ENCODE results near the gene ANKRD39.
A peak's percentile ranks its signal among the peaks of the same experiment; 100 is the strongest.
"Not testable (repeated sequence)": the region's sequence is repeated elsewhere in the genome, so short reads cannot be mapped to it uniquely, and the experiment has no call there.

ANKRD39 gene, protein sequence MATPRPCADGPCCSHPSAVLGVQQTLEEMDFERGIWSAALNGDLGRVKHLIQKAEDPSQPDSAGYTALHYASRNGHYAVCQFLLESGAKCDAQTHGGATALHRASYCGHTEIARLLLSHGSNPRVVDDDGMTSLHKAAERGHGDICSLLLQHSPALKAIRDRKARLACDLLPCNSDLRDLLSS
- total RNA-seq, result 3.5 to 7.4 (median 4.2) reads per million in 4 experiments

DNA sequence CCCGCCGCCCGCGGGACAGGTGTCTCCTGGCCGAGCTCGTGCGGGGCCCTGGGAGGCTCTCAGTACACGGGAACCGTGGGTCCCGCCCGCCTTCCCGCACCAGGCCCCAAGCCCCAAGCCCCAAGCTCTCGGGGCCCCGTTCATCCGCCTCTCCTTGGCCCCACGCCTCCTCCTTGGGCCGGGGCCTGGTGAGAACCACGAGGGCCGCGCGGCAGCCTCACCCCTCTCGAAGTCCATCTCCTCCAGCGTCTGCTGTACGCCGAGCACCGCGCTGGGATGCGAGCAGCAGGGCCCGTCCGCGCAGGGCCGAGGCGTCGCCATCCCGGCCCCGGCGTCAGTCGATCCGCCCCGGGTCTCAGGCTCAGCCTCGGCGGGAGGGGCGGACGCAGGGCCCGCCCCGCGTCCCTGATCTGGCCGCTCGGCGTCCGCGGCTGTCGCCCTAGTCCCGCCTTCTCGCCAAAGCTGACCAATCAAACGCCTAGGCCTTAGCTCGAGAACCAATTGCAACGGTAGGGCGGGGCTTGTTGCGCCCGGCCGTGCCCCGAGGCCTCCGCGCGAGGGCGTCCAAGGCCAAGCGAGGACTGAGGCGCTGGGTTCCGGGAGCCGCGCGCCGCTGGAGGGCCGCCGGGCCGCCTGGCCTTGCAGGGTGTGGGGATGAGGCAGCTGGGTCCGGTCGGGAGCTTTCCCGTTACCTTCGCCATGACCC lies at the start of gene ANKRD39:
TSS of gene ANKRD39 (minus strand) at position 350 of the 706 bp plus-strand sequence. CDS start at position 321, 29 bp downstream.
- peak; percentile 96 for DNase-seq

DNA sequence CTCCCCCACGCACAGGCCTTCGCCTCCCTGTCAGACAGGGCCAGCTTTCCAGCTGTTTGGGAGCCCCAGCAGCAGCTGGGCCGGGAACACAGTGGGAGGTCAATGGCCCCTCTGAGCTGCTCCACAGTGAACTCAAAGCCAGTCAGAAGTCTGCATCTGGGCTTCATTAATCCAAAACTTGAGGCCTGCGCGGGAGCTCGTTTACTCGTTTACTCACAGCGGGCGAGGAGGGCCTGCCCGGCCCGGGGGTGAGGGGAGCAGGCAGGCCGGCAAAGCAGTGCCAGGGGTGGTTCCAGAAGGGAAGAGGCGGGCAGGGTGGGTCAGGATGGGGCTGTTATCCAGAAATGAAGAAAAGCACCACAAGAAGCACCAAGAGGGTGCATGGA lies 48.9 kb upstream of the ANKRD39 start:
- no peak for DNase-seq

DNA sequence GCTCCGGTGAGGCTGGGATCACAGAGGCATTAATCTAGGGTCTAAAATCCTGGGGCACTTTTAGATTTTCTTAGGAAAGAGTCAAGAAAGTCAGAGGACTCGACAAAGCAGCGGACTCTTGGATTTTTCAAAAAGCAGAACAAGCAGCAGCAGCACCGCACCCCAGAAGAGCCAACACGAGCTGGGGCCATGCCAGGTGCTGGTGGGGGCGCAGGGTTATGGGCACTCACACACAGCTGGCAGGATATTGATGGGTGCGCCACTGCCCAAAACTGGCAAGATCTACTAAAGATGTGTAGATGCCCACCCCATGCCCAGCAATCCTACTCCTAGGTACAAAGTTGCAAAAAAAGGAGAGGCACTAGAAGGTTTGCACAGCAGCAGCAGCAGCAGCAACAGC lies 46.0 kb upstream of the ANKRD39 start:
- no peak for DNase-seq

DNA sequence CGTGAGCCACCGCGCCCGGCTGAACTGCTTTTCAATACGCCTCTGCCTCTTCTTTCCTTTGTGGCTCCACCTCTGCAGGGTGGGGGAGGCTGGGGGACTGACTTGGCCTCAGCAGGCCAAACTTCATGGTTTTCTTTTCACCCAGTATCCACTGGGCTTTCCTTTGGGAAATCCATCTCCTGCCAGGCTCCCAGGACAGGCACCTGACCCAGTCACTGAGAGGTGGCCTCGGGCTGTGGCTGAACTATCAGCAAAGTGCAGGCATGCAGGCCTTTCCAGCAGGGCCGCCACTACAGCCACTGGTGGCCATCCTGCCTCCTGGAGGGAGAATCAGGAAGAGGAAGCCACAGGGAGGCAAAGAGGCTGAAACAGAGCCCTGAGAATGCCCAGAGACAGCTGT lies 45.5 kb upstream of the ANKRD39 start:
- no peak for DNase-seq

DNA sequence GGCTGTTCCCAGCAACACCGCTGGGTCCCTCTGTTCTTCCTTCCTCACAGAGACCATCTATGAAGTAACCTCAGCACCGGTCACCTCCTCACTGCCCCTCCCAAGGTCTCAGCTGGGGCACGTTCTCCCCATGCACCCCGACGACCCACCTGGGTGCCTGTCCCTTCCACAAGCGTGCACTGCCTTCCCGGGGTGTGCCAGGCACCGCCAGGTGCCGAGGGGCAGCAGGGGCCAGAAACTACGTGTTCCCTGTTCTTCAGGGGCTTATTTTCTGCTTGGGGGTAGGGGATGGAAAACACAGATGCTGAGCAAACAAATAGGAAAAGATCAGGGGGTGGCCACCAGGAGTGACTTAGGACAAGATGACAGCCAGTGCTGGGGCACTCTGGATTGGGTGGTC lies 42.4 kb upstream of the ANKRD39 start:
- no peak for DNase-seq

DNA sequence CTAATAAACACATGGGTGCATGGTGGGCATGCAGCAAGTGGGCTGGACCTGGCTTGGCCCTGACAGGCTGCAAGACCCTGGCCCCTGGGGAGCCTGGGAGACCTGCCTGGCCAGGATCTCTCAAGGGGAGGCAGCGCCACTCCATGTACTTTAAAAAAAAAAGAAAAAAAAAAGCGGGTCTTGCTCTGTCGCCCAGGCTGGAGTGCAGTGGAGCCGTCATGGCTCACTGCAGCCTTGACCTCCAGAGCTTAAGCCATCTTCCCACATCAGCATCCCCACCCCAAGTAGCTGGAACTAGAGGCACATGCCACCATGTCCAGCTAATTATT lies 41.6 kb upstream of the ANKRD39 start:
- no peak for DNase-seq

DNA sequence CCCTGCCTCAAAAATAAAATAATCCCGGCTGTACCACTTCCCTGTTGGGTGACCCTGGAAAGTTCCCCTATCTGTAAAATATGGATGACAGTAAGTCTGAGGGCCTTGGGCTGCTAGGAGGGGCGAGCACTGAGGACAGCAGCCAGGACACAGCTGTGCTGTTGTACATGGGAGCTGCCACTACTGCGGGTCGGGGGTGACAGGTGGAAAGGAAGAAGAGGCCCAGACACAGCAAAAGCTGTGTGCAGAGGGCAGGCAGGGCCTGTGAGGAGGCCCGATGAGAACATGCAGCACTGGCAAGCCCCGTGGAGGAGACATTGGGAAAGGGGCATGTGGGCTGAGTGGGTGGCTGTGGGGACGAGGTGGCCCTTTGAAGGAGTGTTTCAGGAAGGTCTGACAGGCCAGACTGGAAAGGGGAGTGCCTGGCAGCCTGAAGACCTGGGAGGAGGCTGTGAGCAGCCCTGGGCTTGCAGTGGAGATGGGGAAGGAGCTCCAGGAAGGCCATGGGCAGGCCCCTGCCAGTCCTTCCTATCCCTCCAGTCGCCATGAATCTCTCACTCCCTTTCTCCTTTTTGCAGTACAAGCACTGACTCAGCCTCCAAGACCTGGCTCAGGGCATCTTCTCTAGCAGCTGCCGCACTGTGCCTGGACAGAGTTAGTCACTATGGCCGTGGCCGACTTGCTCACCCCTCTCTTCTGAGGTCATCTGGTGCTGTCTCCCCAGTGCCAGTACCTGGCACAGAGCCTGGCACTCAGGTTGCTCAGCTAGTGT lies 41.0 kb upstream of the ANKRD39 start:
- DNase-seq, result no peak

DNA sequence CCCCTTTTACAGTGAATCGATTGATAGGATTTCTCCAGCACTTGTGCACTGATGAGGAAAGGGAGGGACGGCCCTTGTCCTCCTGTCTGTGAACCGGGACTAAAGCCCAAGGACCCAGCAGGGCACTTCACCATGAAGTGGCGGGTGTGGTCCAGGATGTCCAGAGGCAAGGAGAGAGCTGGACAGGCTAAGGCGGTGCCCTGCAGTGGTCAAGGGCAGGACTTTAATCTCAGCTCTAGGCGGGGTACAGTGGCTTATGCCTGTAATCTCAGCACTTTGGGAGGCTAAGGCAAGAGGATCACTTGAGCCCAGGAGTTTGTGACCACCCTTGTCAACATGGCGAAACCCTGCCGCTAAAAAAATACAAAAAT lies 40.3 kb upstream of the ANKRD39 start:
- DNase-seq, result no peak

DNA sequence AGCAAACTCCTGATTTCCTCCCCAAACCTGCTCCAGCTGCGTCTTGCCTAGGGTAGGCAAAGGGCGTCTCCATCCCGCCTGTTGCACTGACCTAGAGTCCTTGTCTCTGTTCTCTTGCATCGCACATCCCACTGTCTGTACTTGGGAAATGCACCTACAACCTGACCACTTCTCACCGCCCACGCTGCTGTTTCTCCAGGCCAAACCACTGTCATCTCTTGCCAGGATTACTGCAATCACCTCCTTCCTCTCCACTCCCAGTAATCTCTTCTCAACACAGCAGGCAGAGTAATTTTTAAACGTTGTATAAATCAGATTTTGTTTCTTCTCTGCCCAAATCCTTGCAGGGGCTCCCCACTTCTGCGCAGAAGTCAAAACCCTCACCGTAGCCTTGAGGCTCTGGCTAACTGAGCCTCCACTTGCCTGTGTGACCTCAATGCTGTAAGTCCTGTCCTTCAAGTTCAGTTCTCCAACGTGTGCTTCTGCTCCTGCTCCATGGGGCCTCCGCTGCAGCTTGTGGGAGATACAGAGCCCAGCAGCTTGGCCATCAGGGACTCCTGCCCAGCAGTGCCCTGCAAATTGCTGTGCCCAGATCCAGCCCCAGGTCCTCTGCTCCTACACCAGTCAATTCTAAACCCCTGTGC lies 39.8 kb upstream of the ANKRD39 start:
- DNase-seq, result no peak

DNA sequence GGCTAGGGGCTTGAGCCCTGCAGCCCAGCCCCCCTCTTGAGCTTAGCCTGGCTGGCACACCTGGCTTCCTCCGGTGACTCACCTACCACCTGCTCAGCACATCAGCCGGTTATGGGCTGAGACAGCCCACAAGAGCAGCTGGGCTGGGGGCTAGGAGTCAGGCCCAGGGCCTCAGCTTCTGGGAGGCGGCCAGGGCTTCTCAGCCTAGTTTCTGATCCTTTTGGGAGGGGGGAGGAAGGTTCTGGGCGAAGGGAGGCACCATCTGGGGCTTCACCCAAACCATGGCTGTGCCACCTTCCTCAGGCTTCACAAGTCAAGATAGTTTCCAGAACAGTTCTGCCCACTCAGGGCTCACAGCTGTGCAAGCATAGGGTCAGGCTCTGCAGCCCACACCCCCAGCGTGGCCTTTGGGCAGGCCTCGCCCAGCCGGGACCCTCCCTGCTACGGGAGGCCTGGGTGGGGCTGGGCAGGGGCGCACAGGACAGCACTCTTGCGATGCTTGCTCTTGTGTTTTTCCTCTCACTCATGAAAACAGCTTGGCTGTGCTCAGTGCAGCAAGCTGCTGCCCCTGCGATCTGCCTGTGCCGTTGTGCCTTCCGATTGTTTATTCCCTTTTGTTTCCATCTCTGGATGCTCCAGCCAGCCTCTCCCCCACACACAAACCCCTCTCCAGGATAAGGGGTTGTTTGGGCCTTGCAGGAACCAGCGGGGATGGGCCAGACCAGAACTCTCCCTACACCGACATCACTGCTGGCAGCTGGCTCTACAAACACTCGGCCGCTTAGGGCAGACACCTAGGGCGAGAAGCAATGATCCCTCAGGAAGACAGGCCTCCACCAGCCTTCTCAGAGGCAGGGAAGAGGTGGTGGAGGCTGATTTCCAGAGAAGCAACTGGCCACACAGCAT lies 38.2 kb upstream of the ANKRD39 start:
- DNase-seq, result no peak

DNA sequence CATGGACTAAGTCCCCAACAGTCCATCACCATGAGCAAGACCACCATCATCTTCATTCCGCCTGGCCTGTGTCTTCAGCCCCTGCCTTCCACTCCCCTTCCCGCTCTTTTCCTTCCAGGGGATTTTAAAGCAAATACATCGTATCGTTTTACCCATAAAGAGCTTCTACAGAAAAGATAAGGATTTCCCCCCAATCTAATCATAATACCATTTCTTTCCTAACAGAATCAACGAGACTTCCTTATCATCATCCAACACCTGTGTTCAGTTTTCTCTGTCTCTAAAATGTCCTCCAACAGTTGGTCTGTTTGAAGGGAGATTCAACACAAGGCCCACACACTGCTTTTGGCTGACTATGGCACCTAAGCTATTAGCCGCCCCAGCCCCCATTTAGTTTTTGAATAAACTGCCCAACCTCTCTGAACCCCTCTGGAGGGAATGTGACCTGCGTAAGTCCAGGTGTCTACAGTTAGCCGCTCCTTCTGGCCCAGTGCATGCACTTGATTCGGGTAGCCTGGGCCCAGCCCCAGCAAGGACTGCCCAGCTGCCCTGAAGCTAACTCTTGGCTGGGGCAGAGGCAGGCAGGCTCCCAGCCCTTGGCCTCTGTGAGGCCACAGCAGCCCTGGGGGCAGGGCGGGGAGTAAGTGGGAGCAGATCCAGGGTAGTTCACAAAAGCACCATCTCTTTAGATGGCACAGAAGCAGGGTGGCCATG lies 37.4 kb upstream of the ANKRD39 start:
- DNase-seq, result no peak

DNA sequence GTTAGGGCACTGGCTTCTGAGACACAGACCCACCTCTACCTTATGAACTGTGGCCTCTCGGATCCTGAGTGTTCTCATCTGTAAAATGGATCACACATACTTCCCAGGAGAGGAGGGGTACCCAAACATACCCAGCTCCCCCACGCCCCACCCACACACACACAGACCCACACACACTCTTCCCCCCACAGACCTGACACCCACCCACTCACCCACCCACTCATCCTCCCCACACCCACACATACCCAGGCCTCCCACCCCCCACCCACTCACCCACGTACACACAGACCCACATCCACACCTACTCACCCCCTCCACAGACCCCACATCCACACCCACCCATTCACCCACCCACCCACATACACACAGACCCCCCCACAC lies 36.3 kb upstream of the ANKRD39 start:
- DNase-seq, result no peak

DNA sequence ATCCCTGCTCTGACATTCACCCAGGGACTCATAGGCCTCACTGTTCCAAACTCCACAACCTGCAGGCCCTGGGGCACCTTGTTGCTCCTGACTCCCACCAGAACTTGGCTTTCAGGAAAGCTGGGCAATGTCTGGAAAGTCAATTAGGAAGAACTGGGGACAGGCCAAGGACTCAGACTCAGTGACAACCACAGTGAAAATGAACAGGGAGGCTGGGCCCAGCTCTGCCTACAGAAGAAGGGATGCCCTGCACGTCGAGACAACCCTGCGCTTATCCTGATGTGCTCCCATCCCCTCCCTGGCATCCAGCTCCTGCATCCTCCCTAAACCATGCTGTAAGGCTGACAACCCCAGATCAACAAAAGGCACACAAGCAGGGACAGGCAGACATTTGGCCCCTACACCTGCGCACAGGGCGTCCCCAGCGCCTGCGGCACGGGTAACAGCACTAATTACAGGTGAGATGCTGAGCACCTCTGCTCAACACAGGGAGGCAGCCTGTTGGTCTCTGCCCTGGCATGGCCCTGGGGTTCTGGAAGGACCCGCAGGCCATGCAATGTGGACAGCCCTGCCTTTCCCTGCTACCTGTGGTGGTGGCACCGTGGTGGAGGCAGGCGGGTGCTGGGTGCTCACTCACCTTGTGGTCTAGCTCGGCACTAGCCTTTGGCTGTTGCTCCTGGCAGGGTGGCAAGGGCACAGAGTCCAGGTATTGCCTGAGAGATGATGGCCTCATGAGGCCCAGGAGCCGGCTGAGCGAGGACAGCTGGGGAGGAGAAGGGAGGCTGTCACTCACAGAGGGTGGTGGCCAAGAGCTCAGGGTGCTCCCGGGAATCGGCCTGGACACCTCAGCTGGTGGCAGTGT lies 35.7 kb upstream of the ANKRD39 start:
- DNase-seq, result no peak

DNA sequence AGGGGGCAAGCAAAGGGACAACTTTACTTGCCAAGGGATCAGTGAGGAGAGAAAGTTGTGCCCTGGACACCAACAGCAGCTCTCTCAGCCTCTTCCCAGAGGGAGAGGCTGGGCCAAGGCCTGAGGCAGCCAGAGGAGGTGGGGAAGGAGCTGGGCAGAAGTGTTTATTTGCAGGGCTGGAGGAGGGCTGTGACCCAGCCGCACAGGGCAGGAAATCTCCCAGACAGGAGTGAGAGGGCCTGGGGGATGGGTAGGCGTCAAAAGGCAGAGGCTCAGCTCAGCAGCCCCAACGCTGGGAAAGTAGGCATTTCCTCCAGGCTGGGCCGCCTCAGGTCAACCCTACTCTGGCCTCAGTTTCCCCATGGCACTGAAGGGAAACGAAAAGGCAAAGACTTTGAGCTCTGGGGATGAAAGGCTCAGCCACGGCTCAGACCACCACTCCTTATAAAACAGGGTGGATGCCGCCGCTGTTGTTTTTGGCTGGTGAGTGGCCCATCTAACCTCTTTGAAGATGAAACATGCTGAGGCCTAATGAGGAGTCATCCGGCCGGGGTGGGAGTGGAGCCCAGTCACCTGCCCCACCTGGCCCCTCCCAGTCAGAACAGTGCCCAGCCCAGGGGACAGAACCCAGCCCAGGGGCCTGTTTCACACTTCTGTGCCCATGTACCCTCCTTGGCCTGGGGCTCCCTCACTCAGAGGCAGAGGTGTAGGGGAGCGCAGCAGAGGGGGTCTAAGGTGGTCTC lies 33.9 kb upstream of the ANKRD39 start:
- DNase-seq, result no peak

DNA sequence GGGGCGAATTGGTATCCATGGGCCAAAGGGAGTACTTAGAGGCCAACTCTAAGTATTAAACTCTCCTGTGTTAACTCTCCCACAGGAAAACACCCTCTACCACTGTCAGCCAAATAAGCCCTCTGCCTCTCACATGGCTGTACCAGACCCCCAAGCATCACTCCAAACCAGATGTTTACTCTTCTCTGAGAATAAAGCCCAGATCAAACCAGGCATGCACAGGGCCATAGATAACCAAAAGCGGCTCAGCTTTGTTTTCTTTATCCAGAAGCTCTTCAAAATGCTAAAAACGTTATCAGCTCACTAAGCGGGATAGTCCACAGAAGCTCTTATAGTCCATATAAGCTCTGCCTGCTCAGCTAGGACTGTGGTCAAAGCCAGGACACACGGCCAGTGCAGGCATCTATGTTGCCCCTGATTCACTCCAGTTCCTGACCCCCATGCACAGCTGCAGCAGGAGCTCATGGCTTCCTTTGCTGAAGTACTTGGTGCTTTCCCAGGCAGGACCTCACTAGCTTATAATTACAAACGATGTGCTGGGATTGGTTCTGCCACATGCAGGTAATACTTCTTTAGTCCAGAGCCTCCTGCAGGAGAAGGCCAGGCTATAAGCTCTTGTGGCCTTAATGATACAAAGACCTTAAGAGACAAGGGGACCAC lies 33.0 kb upstream of the ANKRD39 start:
- no peak for DNase-seq

DNA sequence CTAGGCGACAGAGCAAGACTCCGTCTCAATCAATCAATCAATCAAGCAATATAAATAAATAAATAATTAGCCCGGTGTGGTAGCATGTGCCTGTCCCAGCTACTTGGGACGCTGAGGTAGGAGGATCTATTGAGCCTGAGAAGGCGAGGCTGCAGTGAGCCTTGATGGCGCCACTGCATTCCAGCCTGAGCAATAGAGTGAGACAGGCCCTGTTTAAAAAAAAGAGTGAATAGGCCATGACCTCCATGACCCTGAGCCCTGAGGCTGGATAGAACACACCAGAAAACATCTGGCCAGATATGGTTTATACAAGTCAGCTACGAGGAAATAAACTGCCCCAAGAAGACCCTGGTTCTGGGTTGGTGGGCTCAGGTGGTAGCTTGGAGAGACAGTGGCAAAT lies 32.4 kb upstream of the ANKRD39 start:
- DNase-seq, result no peak

DNA sequence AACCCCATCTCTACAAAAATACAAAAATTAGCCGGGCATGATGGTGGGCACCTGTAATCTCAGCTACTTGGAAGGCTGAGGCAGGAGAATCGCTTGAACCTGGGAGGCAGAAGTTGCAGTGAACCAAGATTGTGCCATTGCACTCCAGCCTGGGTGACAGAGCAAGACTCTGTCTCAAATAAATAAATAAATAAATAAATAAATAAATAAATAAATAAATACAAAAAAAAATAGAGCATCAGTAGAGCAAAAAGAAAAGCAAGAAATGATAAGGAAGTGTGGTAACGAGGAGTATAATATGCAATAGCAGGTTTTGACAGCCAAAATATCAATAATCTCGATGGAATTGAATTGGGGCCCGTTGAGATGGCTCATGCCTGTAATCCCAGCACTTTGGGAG lies 31.7 kb upstream of the ANKRD39 start:
- DNase-seq, result not testable (repeated sequence)

DNA sequence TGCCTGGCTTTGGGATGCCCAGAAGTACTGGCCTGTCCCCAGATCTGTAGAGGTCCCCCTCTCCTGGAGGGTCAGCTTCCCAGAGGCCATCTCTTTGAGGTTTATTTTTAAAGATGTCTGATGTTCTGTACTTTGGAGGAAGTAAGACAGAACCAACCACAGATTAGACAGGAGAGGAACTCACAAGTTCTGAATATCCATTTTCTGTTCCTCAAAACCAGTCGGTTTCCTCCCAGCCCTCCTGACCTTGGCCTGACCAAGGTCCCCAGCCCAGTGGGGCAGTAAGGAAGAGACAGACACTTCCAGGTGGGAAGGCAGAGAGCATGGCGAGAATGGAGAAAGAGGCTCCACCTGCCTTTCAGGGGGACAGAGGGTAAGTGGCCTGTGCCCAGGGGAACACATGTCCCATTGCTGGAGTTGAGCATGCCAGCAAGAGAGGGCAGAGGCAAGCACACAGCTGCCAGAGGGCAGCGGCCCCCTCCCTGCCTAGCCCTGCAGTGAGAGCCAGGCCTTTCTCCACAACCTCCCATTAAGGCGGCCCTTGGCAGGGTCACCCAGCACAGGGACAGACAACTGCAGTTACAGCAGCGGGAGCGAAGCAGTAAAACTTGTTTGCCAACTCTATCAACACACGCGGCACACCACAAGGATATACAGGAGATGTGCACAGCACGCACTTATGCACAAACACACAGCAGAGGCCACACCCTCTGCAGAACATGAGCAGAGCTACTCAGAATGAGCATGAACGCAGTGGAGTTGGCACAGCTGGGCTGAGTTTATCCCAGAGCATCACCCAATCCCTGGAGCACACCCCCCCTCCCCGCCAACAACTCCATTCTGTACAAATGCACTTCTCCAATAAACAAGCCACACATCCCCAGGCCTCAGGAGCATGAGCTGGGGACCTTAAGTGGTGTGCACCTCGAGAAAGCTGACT lies 30.5 kb upstream of the ANKRD39 start:
- no peak for DNase-seq

Data from effector CD8-positive, alpha-beta T cell (primary cell).